Measurements from ENCODE around the gene ARMC3. TPM values are rescaled to one million over a fixed set of nuclear protein-coding genes. Genes with fewer than 3 reads are reported as not detected.
"Not testable (repeated sequence)": the region's sequence is repeated elsewhere in the genome, so short reads cannot be mapped to it uniquely, and the experiment has no call there.

Gene ARMC3, protein sequence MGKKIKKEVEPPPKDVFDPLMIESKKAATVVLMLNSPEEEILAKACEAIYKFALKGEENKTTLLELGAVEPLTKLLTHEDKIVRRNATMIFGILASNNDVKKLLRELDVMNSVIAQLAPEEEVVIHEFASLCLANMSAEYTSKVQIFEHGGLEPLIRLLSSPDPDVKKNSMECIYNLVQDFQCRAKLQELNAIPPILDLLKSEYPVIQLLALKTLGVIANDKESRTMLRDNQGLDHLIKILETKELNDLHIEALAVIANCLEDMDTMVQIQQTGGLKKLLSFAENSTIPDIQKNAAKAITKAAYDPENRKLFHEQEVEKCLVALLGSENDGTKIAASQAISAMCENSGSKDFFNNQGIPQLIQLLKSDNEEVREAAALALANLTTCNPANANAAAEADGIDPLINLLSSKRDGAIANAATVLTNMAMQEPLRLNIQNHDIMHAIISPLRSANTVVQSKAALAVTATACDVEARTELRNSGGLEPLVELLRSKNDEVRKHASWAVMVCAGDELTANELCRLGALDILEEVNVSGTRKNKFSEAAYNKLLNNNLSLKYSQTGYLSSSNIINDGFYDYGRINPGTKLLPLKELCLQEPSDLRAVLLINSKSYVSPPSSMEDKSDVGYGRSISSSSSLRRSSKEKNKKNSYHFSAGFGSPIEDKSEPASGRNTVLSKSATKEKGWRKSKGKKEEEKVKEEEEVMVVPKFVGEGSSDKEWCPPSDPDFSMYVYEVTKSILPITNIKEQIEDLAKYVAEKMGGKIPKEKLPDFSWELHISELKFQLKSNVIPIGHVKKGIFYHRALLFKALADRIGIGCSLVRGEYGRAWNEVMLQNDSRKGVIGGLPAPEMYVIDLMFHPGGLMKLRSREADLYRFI
- total RNA-seq (ENCODE audit: insufficient read depth, low replicate concordance): 2.2 TPM

DNA sequence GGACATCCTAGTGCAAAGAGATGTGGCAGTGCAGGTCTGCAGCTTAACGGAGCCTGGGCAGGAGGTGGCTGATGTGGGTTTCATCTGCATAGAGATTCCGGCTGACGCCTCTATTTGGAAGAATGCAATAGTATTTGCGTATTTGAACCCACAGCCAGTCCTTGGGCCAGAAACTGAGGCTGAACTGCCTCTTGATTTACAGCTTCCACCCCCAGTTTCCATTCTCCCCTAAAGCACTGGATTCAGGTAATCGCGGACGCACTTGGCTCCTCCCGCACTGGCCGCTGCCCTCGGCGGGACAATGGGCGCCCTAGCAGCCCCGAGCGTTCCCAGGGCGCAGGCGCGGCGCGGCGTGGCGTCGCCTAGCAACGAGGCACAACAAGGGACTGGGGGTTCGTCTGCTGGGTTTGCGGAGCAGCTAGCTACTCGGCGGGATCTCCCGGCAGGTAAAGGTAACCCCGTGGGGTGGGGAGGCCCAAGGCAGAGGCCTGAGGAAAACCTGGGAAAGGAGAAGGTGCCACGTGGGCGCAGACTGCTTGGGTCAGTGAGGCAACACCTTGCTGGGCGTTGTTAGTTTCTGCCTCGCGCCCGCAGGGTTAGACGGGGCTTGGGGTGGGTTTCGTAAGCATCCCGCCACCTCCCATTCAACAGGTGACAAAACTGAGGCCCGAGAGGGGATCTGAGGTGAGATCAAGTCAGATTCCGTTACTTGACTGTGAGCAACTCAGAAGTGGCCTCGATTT lies at the start of gene ARMC3:
ARMC3 (plus strand) TSS at position 393 of the 743 bp plus-strand sequence. CDS start 3,944 bp downstream, outside the sequence.
- peak; percentile 72 for DNase-seq (ENCODE audit: low spot score)

DNA sequence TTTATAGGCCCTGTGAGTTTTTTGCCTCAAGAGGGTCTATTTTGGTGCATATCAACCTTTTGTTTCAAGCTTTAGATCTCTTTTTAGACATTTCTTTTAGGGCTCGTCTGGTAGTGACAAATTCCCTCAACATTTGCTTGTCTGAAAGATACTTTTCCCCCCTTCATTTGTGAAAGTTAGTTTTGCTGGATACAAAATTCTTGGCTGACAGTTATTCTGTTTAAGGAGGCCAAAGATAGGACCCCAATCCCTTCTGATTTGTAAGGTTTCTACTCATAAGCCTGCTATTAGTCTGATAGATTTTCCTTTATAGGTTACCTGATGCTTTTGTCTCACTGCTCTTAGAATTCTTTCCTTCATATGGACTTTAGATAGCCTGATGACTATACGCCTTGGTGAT lies 36.1 kb upstream of the ARMC3 start:
- no peak for DNase-seq (ENCODE audit: low spot score)

DNA sequence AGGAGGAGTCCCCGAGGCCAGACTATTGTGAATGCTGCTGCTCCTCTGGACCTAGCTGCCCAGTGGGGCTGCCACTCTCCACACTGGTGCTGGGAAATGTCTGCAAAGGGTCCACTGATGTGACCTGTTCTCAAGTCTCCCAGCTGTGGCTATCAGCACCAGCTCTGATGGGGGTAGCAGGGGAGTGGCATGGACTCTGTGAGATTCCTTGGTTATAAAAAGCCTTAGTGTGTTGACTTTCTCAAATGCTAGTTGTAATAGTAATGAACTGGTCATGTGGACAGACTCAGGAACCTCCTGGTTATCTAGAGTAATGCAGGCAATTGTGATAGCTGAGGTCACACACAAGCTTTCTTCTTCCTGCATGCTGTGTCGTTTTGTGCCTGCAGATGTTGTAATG lies 34.1 kb upstream of the ARMC3 start:
- no peak for DNase-seq (ENCODE audit: low spot score)

DNA sequence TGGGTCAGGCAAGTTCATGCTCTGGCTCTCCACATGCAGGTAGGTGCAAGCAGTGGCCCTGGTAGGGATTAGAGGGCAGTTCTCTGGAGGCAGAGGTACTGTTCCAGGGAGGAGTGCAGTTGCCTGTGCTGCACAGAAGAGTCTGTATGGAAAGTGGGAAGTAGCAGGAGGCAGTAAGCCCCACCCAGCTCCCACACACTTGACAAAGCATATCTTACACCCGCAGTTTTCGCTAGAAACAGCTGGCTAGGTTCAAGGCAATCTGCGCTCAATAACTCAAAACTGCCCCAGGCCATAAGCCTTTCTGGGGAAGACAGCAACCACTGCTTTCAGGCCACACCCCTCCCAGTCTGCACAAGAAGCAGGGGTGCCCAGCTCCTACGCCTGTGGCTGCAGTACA lies 33.1 kb upstream of the ARMC3 start:
- DNase-seq (ENCODE audit: low spot score): peak; percentile 29

DNA sequence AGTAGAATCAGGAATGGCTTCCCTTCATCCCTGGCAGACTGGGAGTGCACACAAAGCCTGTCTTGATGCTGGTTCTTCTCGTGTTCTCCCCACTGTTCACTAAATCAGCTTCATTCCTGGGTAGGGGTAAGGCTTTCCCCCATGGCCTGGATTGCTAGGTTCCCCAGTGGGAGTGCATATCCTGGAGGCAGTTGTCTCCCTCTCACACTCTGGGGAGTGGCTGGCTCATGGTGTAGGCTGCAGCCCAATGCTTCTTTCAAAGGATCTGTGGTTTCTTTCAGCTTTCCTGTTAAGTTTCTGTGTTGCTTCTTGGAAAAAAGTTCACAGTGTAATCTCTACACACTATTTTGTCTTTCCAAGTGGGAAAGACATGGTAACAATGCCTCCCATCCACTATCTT lies 32.6 kb upstream of the ARMC3 start:
- no peak for DNase-seq (ENCODE audit: low spot score)

- DNase-seq (ENCODE audit: low spot score): no peak
Measured at GRCh38 chr10:22897371-22897770, 30.5 kb upstream of the ARMC3 start.

DNA sequence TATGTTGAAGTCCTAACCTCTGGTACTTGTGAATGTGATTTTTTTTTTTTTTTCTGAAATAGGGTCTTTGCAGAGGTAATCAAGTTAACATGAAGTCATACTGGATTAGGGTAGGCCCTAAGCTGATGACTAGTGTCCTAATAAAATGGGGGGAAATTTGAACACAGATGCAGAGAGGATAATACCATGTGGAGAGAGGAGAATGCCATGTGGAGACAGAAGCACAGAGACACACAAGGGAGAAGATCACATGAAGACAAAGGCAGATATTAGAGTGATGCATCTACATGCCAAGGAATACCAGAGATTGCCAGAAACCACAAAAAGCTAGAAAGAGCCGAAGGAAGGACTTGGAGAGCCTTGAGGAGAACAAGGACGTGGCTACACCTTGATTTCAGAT lies 28.5 kb upstream of the ARMC3 start:
- no peak for DNase-seq (ENCODE audit: low spot score)

DNA sequence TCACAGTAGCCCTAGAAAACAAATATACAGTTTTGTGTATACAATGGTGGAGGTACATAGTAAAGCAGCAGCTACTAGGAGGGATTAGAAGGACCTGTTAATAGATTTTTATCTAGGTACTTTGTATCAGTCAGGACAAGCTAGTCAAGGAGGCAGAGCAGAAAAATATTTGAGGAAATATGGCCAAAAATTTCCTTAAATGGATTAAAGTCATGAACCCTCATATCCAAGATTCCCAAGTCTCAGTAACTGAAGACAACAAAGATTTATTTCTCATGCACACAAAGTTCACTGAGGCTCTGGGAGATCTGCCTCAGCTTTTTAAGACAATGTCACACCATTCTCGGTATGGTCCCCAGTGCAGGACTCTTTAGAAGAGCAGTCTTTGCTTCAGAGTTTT lies 28.1 kb upstream of the ARMC3 start:
- no peak for DNase-seq (ENCODE audit: low spot score)

DNA sequence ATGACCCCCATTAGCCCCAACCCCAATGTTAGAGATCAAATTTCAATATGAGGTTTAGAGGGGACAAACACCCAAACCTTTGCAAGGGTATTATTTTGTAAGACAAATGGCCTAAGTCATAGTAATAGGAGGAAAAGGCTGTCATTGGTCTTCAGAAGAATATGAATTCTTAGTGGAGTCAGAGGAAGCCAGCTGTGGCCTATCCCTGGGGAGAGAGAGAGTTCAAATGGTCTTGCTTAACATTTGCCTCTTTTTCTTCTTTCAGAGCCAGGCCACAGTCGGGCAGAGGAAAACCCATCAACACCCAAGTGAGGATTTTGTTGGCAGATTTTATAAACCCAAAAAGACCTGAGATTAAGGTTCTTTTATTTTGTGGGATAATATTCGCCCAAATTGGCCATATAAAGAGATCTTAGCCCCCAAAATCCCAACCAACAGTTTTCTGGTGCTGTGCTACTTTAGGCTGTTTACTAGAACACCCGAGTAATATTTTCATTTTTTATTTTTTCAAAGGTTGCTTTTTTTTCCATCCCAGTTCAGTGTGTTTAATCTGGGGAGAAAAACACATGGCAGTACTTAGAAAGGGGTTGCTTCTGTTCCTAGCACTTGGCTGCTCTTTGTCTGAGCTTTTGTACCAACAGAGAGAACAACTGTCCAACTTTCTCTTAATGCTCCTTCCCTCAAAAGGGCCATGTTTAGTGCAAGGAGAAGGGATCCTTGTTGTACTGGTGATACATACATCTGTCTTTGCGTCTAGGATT lies 26.8 kb upstream of the ARMC3 start:
- DNase-seq (ENCODE audit: low spot score): no peak

DNA sequence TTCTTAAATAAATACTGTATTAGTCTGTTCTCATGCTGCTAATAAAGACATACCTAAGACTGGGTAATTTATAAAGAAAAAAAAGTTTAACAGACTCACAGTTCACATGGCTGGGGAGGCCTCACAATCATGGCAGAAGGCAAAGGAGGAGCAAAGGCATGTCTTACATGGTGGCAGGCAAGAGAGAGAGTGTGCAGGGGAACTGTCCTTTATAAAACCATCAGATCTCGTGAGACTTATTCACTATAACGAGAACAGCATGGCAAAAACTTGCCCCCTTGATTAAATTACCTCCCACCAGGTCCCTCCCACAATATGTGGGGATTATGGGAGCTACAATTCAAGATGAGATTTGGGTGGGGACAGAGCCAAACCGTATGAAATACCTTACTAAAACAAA lies 25.7 kb upstream of the ARMC3 start:
- DNase-seq (ENCODE audit: low spot score): not testable (repeated sequence)

DNA sequence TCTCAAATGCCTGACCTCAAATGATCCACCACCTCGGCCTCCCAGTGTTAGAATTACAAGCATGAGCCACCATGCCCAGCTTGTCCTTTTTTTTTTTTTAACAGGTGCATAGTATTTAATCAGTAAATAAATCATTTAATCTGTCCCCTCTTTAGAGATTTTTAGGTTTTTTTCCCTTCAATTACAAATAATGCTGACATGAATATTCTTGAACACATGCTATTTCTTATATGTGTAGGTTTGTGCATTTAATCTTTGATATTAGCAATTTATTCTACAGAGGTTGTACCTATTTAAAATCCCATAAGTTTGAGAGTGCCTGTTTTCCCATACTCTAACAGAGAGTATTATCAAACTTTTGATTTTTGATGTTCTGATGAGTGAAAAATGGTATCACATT lies 24.2 kb upstream of the ARMC3 start:
- DNase-seq (ENCODE audit: low spot score): no peak

GRCh38 chr10:22906767-22907166 lies 21.1 kb upstream of the ARMC3 start:
- DNase-seq (ENCODE audit: low spot score): no peak

DNA sequence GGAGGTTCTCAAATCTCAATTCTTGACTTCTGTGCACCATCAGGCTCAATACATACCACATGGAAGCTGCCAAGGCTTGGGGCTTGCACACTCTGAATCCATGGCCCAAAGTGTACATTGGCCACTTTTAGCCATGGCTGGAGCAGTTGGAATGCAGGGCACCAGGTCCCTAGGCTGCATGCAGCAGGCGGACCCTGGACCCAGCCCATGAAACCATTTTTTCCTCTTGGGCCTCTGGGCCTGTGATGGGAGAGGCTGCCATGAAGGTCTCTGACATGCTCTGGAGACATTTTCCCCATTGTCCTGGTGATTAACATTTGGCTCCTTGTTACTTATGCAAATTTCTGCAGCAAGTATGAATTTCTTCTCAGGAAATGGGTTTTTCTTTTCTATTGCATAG lies 19.0 kb upstream of the ARMC3 start:
- no peak for DNase-seq (ENCODE audit: low spot score)

- not testable (repeated sequence) for DNase-seq (ENCODE audit: low spot score)
Measured at GRCh38 chr10:22909673-22910072, 18.2 kb upstream of the ARMC3 start.

DNA sequence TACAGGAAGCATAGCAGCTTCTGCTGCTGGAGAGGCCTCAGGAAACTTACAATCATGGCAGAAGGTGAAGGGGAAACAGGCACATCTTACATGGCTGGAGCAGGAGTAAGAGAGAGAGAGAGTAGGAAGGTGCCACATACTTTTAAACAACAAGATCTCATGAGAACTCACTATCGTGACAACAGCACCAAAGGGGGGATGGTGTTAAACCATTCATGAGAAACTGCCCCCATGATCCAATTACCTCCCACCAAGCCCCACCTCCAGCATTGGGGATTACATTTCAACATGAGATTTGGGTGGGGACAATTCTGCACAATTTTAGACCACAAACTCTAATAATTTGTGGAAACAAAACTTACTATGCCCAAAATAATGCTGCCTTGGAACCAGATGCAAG lies 16.8 kb upstream of the ARMC3 start:
- no peak for DNase-seq (ENCODE audit: low spot score)

DNA sequence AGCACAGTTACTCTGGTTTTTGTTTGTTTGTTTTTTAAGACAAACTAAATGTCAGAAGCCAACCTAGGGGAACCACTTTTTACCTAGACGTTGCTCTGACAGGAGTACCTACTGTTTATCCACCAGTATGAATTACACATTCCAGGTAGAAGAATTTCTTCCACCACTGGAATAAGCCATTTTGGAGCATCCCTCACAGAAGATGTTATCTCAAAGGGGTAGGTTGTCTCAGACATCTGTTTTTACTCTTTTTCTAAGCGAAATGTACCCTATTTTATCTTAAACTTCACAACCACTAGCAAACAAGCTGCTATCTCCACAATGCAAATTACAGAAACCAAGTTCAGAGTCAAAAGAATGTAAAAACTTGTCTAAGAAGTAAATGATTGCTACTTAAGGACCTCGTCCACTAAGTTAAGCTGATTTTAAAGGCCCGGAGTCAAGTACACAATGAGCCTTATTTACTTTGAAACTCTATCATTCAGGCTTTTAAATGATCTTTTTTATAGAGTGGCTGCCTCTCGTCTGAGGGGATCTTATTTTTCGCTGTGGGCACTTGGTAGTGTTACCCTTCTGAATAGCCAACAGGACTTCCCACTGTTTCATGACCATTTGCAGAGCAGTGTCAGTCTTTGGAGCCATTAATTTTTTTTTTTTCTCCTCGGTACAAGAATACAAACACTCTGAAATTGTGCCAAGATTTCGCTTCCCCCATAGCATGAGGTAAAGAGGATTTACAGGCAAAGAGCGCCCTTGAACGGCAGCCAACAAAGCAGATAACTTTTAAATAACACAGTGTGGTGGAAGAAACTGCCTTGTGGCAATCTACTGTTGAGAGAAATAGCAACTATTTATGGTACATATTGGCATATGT lies 15.7 kb upstream of the ARMC3 start:
- DNase-seq (ENCODE audit: low spot score): peak; percentile 90

DNA sequence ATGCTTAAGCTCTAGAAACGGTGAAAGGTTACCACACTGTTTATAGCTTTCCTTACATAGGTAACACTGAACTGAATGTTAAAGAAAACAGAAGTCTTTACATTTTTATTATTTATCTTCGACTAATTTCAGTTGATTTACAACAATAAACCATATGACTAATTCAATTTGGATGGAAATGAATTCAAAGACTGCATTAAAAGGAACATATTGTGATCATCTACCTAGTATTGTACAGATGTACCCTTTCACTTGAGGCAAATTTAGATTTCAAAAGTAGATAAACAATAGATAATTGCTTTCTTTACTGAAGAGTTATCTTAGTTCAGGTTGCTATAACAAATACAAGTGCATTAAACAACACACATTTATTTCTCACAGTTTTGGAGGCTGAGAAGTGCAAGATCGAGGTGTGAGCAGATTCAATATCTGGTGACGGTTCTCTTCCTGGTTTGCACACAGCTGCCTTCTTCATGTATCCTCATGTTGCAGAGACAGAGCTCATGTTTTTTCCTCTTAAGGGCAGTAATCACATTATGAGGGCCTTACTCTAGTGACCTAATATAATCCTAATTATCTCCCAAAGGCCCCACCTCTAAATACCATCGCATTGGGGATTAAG lies 15.0 kb upstream of the ARMC3 start:
- DNase-seq (ENCODE audit: low spot score): no peak

GRCh38 chr10:22913474-22914092 lies 14.3 kb upstream of the ARMC3 start:
- DNase-seq (ENCODE audit: low spot score): no peak

- peak; percentile 9 for DNase-seq (ENCODE audit: low spot score)
Measured at GRCh38 chr10:22915314-22915713, 12.5 kb upstream of the ARMC3 start.

Data from umbilical cord (tissue), 2 donors.